A673 (cell line): ENCODE results near the gene STXBP4.

ENCODE experiments used
- EZH2 ChIP-seq: fragments of 200-600 bp; sonication (generic); IDR thresholded peaks from 2 replicates; pipeline ENCODE4 v1.6.1; 2017; ENCODE audit warnings: borderline replicate concordance, low read depth, mild to moderate bottlenecking, mixed read lengths, antibody characterized with exemption, low read length; ENCODE audit not compliant: poor library complexity, severe bottlenecking
- TF ChIP-seq, protein P1 (sequence below): fragments of 300-800, 200-600 bp; sonication (generic); conservative IDR thresholded peaks from 2 replicates; pipeline ENCODE4 v1.5.1; 2017; ENCODE audit warnings: low read depth, mild to moderate bottlenecking, antibody characterized with exemption, low read length, moderate library complexity, mixed read lengths

DNA sequence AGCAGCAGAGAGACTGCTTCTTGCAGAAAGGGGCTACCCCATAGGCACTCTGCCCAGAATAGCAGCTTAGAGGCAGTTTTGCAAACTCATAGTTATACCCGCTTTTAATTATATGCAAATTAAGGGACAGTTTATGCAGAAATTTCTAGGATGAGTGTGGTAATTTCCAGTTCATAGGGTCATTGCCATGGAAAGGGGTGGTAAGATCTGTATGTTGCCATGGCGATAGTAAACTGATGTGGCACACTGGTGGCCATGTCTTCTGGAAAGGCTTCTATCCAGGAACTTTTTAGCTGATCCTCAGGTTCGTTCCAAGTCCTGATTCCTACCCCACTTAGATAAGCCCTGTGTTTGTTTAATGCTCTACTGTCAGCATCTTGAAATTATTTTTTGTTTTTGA, 6.2 kb downstream of the STXBP4 start:
- TF ChIP-seq, protein P1, sequence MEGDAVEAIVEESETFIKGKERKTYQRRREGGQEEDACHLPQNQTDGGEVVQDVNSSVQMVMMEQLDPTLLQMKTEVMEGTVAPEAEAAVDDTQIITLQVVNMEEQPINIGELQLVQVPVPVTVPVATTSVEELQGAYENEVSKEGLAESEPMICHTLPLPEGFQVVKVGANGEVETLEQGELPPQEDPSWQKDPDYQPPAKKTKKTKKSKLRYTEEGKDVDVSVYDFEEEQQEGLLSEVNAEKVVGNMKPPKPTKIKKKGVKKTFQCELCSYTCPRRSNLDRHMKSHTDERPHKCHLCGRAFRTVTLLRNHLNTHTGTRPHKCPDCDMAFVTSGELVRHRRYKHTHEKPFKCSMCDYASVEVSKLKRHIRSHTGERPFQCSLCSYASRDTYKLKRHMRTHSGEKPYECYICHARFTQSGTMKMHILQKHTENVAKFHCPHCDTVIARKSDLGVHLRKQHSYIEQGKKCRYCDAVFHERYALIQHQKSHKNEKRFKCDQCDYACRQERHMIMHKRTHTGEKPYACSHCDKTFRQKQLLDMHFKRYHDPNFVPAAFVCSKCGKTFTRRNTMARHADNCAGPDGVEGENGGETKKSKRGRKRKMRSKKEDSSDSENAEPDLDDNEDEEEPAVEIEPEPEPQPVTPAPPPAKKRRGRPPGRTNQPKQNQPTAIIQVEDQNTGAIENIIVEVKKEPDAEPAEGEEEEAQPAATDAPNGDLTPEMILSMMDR = no peak
- no peak for TF ChIP-seq EZH2
